Neural cell (in vitro differentiated cells): ENCODE measurements around the gene IER5L. TPM values are rescaled to one million over a fixed set of nuclear protein-coding genes. Genes with fewer than 3 reads are reported as not detected.

Experiments
- H2AFZ ChIP-seq: fragments of 200-600, 300-800 bp; sonication (generic), shearing (Covaris generic); 2 replicates; pipeline ENCODE4 v1.6.0; 2014; ENCODE audit warnings: low read depth, mild to moderate bottlenecking, antibody characterized with exemption, low read length, moderate library complexity
- H3F3A ChIP-seq: fragments of 200-600 bp; shearing (Covaris generic); 2 replicates; pipeline ENCODE4 v1.6.1; 2016; ENCODE audit warnings: mild to moderate bottlenecking, moderate library complexity, mixed read lengths, antibody characterized with exemption, low read length; ENCODE audit not compliant: insufficient read depth, poor library complexity, severe bottlenecking
- H3K27ac ChIP-seq: fragments of 200-600, 300-800 bp; sonication (generic), shearing (Covaris generic); 2 replicates; pipeline ENCODE4 v1.5.1; 2014; ENCODE audit warnings: mild to moderate bottlenecking, low read length, moderate library complexity
- H3K27me3 ChIP-seq: fragments of 300-800, 200-600 bp; sonication (generic), shearing (Covaris generic); 2 replicates; pipeline ENCODE4 v1.6.0; 2014; ENCODE audit warnings: mild to moderate bottlenecking, low read depth, low read length, moderate library complexity; ENCODE audit not compliant: insufficient read depth
- H3K36me3 ChIP-seq: fragments of 300-800, 200-600 bp; sonication (generic), shearing (Covaris generic); 2 replicates; pipeline ENCODE4 v1.5.1; 2014; ENCODE audit warnings: mild to moderate bottlenecking, antibody characterized with exemption, low read length, moderate library complexity; ENCODE audit not compliant: insufficient read depth
- H3K4me2 ChIP-seq: fragments of 300-800, 200-600 bp; sonication (generic), shearing (Covaris generic); 2 replicates; pipeline ENCODE4 v1.6.0; 2014; ENCODE audit warnings: mild to moderate bottlenecking, low read length
- H3K4me3 ChIP-seq: fragments of 300-800, 200-600 bp; sonication (generic), shearing (Covaris generic); 2 replicates; pipeline ENCODE4 v1.5.1; 2014; ENCODE audit warnings: mild to moderate bottlenecking, low read length, moderate library complexity
- H3K79me2 ChIP-seq: fragments of 200-600 bp; shearing (Covaris generic); replicated peaks from 2 replicates; pipeline ENCODE4 v1.6.0; 2014; ENCODE audit warnings: mild to moderate bottlenecking, low read length, moderate library complexity; ENCODE audit not compliant: insufficient read depth
- H3K9ac ChIP-seq: fragments of 300-800, 200-600 bp; sonication (generic), shearing (Covaris generic); 2 replicates; pipeline ENCODE4 v1.6.1; 2016; ENCODE audit warnings: mild to moderate bottlenecking, low read length, mixed read lengths
- H3K9me2 ChIP-seq: fragments of 200-600 bp; shearing (Covaris generic); 2 replicates; pipeline ENCODE4 v1.6.1; 2016; ENCODE audit warnings: mild to moderate bottlenecking, low read length, mixed read lengths; ENCODE audit not compliant: insufficient read depth
- H3K9me3 ChIP-seq: fragments of 200-600, 300-800 bp; sonication (generic), shearing (Covaris generic); 2 replicates; pipeline ENCODE4 v1.6.1; 2016; ENCODE audit warnings: mild to moderate bottlenecking, mixed run types, low read length, moderate library complexity, mixed read lengths
- H4K20me1 ChIP-seq: fragments of 200-600 bp; shearing (Covaris generic); 2 replicates; pipeline ENCODE4 v1.6.1; 2016; ENCODE audit warnings: mild to moderate bottlenecking, mixed run types; ENCODE audit not compliant: insufficient read depth
- CTCF ChIP-seq: fragments of 450-650 bp; IDR thresholded peaks from 2 replicates; pipeline ENCODE4 v1.5.1; 2014; ENCODE audit warnings: antibody characterized with exemption, mild to moderate bottlenecking, moderate library complexity; ENCODE audit not compliant: poor library complexity, severe bottlenecking
- EP300 ChIP-seq: fragments of 450-650 bp; conservative IDR thresholded peaks from 2 replicates; pipeline ENCODE4 v1.6.1; 2014; ENCODE audit warnings: antibody characterized with exemption, mild to moderate bottlenecking, moderate library complexity; ENCODE audit not compliant: poor library complexity, severe bottlenecking
- EZH2 ChIP-seq: fragments of 200-600, 300-800 bp; shearing (Covaris generic), sonication (generic); IDR thresholded peaks from 2 replicates; pipeline ENCODE4 v1.6.1; 2014; ENCODE audit warnings: antibody characterized with exemption, low read length, borderline replicate concordance, mild to moderate bottlenecking; ENCODE audit not compliant: insufficient read depth, poor library complexity, severe bottlenecking
- MXI1 ChIP-seq: fragments of 450-650 bp; conservative IDR thresholded peaks from 2 replicates; pipeline ENCODE4 v1.6.1; 2014; ENCODE audit warnings: antibody characterized with exemption, mild to moderate bottlenecking; ENCODE audit not compliant: poor library complexity, severe bottlenecking
- POLR2AphosphoS5 ChIP-seq: IDR thresholded peaks from 2 replicates; pipeline ENCODE4 v1.6.1; 2012
- RAD21 ChIP-seq: fragments of 450-650 bp; conservative IDR thresholded peaks from 2 replicates; pipeline ENCODE4 v1.6.1; 2014; ENCODE audit warnings: antibody characterized with exemption, mild to moderate bottlenecking, moderate library complexity
- REST ChIP-seq: IDR thresholded peaks from 2 replicates; pipeline ENCODE4 v1.6.1; 2012; ENCODE audit warnings: borderline replicate concordance
- SMC3 ChIP-seq: fragments of 450-650 bp; conservative IDR thresholded peaks from 2 replicates; pipeline ENCODE4 v1.6.1; 2014; ENCODE audit warnings: antibody characterized with exemption, mild to moderate bottlenecking, moderate library complexity; ENCODE audit not compliant: poor library complexity
- TAF1 ChIP-seq: IDR thresholded peaks from 2 replicates; pipeline ENCODE4 v1.6.1; 2012; ENCODE audit warnings: low read depth
- polyA plus RNA-seq: library from polyadenylated mRNA; depleted of rRNA; stranded (reverse); fragments of >200 nt; gene quantifications from 2 replicates; pipeline ENCODE4 v1.2.3, GENCODE V29; 2014

IER5L gene
- polyA plus RNA-seq, 1 donor from 2014 or later: 20.8 TPM

- Histone ChIP-seq H3K27ac (no peak overlapping the region), H3K36me3 (no peaks in the 10 kb centered on the region), H3K9ac (no peak overlapping the region), H3K27me3 (no peaks in the 10 kb centered on the region), H3K4me2 (no peak overlapping the region), H3K9me3 (no peaks in the 10 kb centered on the region), H3K79me2 (no peaks in the 10 kb centered on the region), H2AFZ (no peak overlapping the region), H3F3A (no peaks in the 10 kb centered on the region), H4K20me1 (no peaks in the 10 kb centered on the region), H3K4me3 (no peak overlapping the region), H3K9me2 (no peaks in the 10 kb centered on the region)
- TF ChIP-seq MXI1 (no peak), CTCF (no peak), TAF1 (no peak), SMC3 (no peak), EP300 (no peak), EZH2 (no peak), REST (no peak), RAD21 (no peak), POLR2AphosphoS5 (no peak)
These were observed 32.1 kb upstream of the IER5L start for GRCh38 chr9:129210125-129210524.

GRCh38 chr9:129209580-129209979 is 31.5 kb upstream of the IER5L start:
- Histone ChIP-seq H3K9ac (no peak overlapping the region), H3K79me2 (no peaks in the 10 kb centered on the region)

More at GRCh38 chr9:129209580-129209979, 31.5 kb upstream of the IER5L start:
- no peaks in the 10 kb centered on the region for H3F3A ChIP-seq
- H3K9me3 ChIP-seq: no peaks in the 10 kb centered on the region
- H3K9me2 ChIP-seq: no peaks in the 10 kb centered on the region
- no peaks in the 10 kb centered on the region for H3K27me3 ChIP-seq
- no peaks in the 10 kb centered on the region for H4K20me1 ChIP-seq
- no peak overlapping the region for H3K27ac ChIP-seq
- H3K36me3 ChIP-seq: no peaks in the 10 kb centered on the region
- H3K4me3 ChIP-seq: no peak overlapping the region
- no peak overlapping the region for H3K4me2 ChIP-seq
- H2AFZ ChIP-seq: no peak overlapping the region
- TF ChIP-seq SMC3 (no peak), RAD21 (no peak), MXI1 (no peak), REST (no peak)
